RWPE1 (cell line): ENCODE data around the gene ZFAND3.
A peak's percentile ranks its signal among the peaks of the same experiment; 100 is the strongest.

Experiments
- CTCF ChIA-PET: fragments of 350-600 bp; sonication (Branson Sonifier 250); formaldehyde crosslinking; extraction: SDS; loops from one replicate; lab custom pipeline; 2021; lab: Yijun Ruan, JAX
- POLR2A ChIA-PET: fragments of 400-600 bp; formaldehyde crosslinking; extraction: SDS; loops from one replicate; lab custom pipeline; 2020; ENCODE audit warnings: antibody characterized with exemption; ENCODE audit not compliant: low non-redundant PET; lab: Yijun Ruan, JAX
- DNase-seq: peaks from one replicate; pipeline ENCODE4 v3.0.0; 2012; ENCODE audit warnings: low spot score
- H3K27ac ChIP-seq: fragments of 450-650 bp; 2 replicates; pipeline ENCODE4 v1.5.1; 2017
- CTCF ChIP-seq: fragments of 450-650 bp; conservative IDR thresholded peaks from 2 replicates; pipeline ENCODE4 v1.5.1; 2017; ENCODE audit warnings: low read depth, mild to moderate bottlenecking

The ZFAND3 gene

GRCh38 chr6:37851997-37852524 is 32.5 kb downstream of the ZFAND3 start:
- POLR2A ChIA-PET = no interaction called here
- H3K27ac ChIP-seq = no peak overlapping the region
- no peak for TF ChIP-seq CTCF
- no peak for DNase-seq
- CTCF ChIA-PET = no interaction called here

GRCh38 chr6:37856285-37856684 is 36.8 kb downstream of the ZFAND3 start:
- H3K27ac ChIP-seq = no peak overlapping the region
- no peak for DNase-seq
- POLR2A ChIA-PET = no interaction called here
- no peak for TF ChIP-seq CTCF
- CTCF ChIA-PET = no interaction called here

- no peak for DNase-seq
- CTCF ChIA-PET = no interaction called here
- H3K27ac ChIP-seq = no peak overlapping the region
- POLR2A ChIA-PET = no interaction called here
- no peak for TF ChIP-seq CTCF
Measured at GRCh38 chr6:37858363-37858762, 38.8 kb downstream of the ZFAND3 start.

GRCh38 chr6:37860226-37860839 is 40.8 kb downstream of the ZFAND3 start:
- CTCF ChIA-PET = interaction anchor here (0.6 to 1.1 kb wide), 7 partner anchors 26 to 566 kb away, joined by 3 to 9 read pairs (median 5); no protein-coding TSS in a partner anchor
- peak; percentile 24 for DNase-seq
- TF ChIP-seq CTCF = peak; percentile 70
- no peak overlapping the region for H3K27ac ChIP-seq
- POLR2A ChIA-PET = no interaction called here

- no peak for TF ChIP-seq CTCF
- H3K27ac ChIP-seq = no peak overlapping the region
- POLR2A ChIA-PET = no interaction called here
- no peak for DNase-seq
- CTCF ChIA-PET = interaction anchor here (0.6 kb wide), 1 partner anchor 8 kb away, joined by 3 read pairs; no protein-coding TSS in a partner anchor
Measured at GRCh38 chr6:37861452-37861851, 41.9 kb downstream of the ZFAND3 start.

- CTCF ChIA-PET = no interaction called here
- no peak for DNase-seq
- POLR2A ChIA-PET = no interaction called here
- H3K27ac ChIP-seq = no peak overlapping the region
- TF ChIP-seq CTCF = no peak
Measured at GRCh38 chr6:37862430-37862829, 42.9 kb downstream of the ZFAND3 start.
